Loucy (cell line): ENCODE data around the gene RERE.

Experiments
- CTCF ChIP-seq: fragments of 200-600 bp; sonication (generic); conservative IDR thresholded peaks from 2 replicates; pipeline ENCODE4 v1.5.1; 2014; ENCODE audit warnings: mild to moderate bottlenecking, antibody characterized with exemption, low read length
- EZH2phosphoT487 ChIP-seq: fragments of 200-600 bp; IDR thresholded peaks from 2 replicates; pipeline ENCODE4 v1.6.1; 2018; ENCODE audit warnings: antibody characterized with exemption, mild to moderate bottlenecking, moderate library complexity, borderline replicate concordance

GRCh38 chr1:8745346-8745745, 72.1 kb downstream of the RERE start:
- TF ChIP-seq CTCF (no peak), EZH2phosphoT487 (no peak)
